Body of pancreas (tissue), 4 donors: ENCODE results near the gene GALNT14.

ENCODE experiments used
- POLR2A ChIP-seq, 3 donors: fragments of 450-650 bp; IDR thresholded peaks; one replicate each; pipeline ENCODE4 v1.6.1; 2016; ENCODE audit warnings: antibody characterized with exemption in 3 of 3, mild to moderate bottlenecking in 2 of 3
- TF ChIP-seq, protein P1 (sequence below), 7 experiments: fragments of 450-650 bp in 4 of 7; fragments of 200-600 bp in 3 of 7; sonication (generic) in 3 of 7; IDR thresholded peaks; one replicate each; pipeline ENCODE4 v1.5.1; 2016 to 2019; ENCODE audit warnings: antibody characterized with exemption in 7 of 7

DNA sequence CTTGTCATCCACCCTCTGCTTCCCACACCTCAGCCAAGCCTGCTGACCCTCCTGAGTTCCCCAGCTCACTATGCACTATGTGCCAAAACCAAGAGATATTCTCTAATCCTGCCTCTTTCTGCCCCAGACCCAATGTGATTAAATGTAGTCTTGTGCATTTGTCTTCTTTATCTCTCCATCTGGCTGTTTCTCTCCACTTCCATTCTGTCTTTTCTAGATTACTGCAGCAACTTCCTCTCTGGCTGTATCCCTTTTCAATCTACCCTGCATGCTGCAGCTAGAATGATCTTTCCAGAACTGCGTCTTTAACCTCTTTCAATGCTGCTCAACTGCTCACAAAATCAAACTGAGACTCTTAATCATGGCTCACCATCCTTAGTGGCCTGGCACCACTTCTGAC is 164.1 kb downstream of the GALNT14 start:
- TF ChIP-seq, protein P1, sequence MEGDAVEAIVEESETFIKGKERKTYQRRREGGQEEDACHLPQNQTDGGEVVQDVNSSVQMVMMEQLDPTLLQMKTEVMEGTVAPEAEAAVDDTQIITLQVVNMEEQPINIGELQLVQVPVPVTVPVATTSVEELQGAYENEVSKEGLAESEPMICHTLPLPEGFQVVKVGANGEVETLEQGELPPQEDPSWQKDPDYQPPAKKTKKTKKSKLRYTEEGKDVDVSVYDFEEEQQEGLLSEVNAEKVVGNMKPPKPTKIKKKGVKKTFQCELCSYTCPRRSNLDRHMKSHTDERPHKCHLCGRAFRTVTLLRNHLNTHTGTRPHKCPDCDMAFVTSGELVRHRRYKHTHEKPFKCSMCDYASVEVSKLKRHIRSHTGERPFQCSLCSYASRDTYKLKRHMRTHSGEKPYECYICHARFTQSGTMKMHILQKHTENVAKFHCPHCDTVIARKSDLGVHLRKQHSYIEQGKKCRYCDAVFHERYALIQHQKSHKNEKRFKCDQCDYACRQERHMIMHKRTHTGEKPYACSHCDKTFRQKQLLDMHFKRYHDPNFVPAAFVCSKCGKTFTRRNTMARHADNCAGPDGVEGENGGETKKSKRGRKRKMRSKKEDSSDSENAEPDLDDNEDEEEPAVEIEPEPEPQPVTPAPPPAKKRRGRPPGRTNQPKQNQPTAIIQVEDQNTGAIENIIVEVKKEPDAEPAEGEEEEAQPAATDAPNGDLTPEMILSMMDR (IDR thresholded peaks at IDR 0.05): no peak
- no peak for TF ChIP-seq POLR2A (IDR thresholded peaks at IDR 0.05)
